Esophagus squamous epithelium (tissue), 5 donors: ENCODE data around the gene ABLIM2. TPM values are rescaled to one million over a fixed set of nuclear protein-coding genes. Genes with fewer than 3 reads are reported as not detected.

Experiments
- DNase-seq: peaks from one replicate; lab custom pipeline; 2025; lab: John Stamatoyannopoulos, UW
- H3K27ac ChIP-seq, 4 donors: fragments of 200-600 bp; sonication (generic); one replicate each; pipeline ENCODE4 v1.5.1; 2016 to 2019; ENCODE audit warnings: mild to moderate bottlenecking in 1 of 4
- H3K27me3 ChIP-seq, 4 donors: fragments of 200-600 bp; sonication (generic); 1 replicate in 3 of 4; 2 replicates in 1 of 4; pipeline versions ENCODE4 v1.5.1 to v1.6.0; 2017 to 2021; ENCODE audit warnings: antibody characterized with exemption in 1 of 4
- H3K36me3 ChIP-seq, 3 donors: fragments of 200-600 bp; sonication (generic); one replicate each; pipeline ENCODE4 v1.5.1; 2016 to 2019
- H3K4me1 ChIP-seq, 3 donors: fragments of 200-600 bp; sonication (generic); one replicate each; pipeline ENCODE4 v1.5.1; 2017 to 2019
- H3K4me3 ChIP-seq, 4 donors: fragments of 200-600 bp; sonication (generic); 1 replicate in 3 of 4; 2 replicates in 1 of 4; pipeline ENCODE4 v1.5.1; 2016 to 2019; ENCODE audit warnings: mild to moderate bottlenecking in 2 of 4, moderate library complexity in 1 of 4
- H3K9me3 ChIP-seq, 3 donors: fragments of 200-600 bp; sonication (generic); one replicate each; pipeline ENCODE4 v1.5.1; 2016 to 2019
- CTCF ChIP-seq, 6 experiments: fragments of 450-650 bp in 4 of 6; fragments of 200-600 bp in 2 of 6; sonication (generic) in 2 of 6; IDR thresholded peaks; one replicate each; pipeline ENCODE4 v1.5.1; 2016 to 2019; ENCODE audit warnings: antibody characterized with exemption in 6 of 6, mild to moderate bottlenecking in 4 of 6, moderate library complexity in 4 of 6
- POLR2A ChIP-seq, 4 donors: fragments of 450-650 bp; IDR thresholded peaks; one replicate each; pipeline ENCODE4 v1.6.1; 2017; ENCODE audit warnings: antibody characterized with exemption in 4 of 4, mild to moderate bottlenecking in 4 of 4, moderate library complexity in 3 of 4
- WGBS, 2 donors: methylation state at CpG; one replicate each; pipeline ENCODE4 v1.1.5; 2018; 5-methylcytosine and 5-hydroxymethylcytosine counted together
- intact Hi-C: fragments of 100-400 bp; cut with DNase I; formaldehyde crosslinking; loops from one replicate; pipeline ENCODE4 v1.15.0; 2022
- total RNA-seq, 4 donors: library from RNA; depleted of rRNA; stranded (reverse); fragments of >200 nt; gene quantifications; one replicate each; pipeline ENCODE4 v1.1.0, GENCODE V29; 2016
- donor health status: DM: yes; HTN: yes; CAD: no.

The ABLIM2 gene
- total RNA-seq, 4 donors from 2014 or later = 13.5 to 26.7 (median 15.7) TPM

GRCh38 chr4:8040607-8041006 is 118.0 kb downstream of the ABLIM2 start:
- TF ChIP-seq POLR2A (IDR thresholded peaks at IDR 0.05) (no peak), CTCF (IDR thresholded peaks at IDR 0.05) (no peak)
- WGBS, 2 donors = 43 to 60% methylated on average over 3 to 6 of the region's 7 CpGs
- Histone ChIP-seq H3K27ac (no peak overlapping the region), H3K36me3 (peaks cover 0 to 19% (median 0%) of the 10 kb centered on the region in 3 donors), H3K4me3 (no peak overlapping the region), H3K4me1 (no peaks in the 10 kb centered on the region), H3K27me3 (no peaks in the 10 kb centered on the region), H3K9me3 (no peaks in the 10 kb centered on the region)
- DNase-seq = no peak
- intact Hi-C loops = no loop called here

- Histone ChIP-seq H3K4me3 (no peak overlapping the region), H3K27ac (no peak overlapping the region), H3K9me3 (no peaks in the 10 kb centered on the region), H3K36me3 (peaks cover 0 to 23% (median 0%) of the 10 kb centered on the region in 3 donors), H3K27me3 (no peaks in the 10 kb centered on the region), H3K4me1 (no peaks in the 10 kb centered on the region)
- intact Hi-C loops = no loop called here
- 76 to 83% methylated on average over 7 of the region's 11 CpGs for WGBS, 2 donors
- TF ChIP-seq POLR2A (IDR thresholded peaks at IDR 0.05) = no peak
- no peak for TF ChIP-seq CTCF (IDR thresholded peaks at IDR 0.05)
- DNase-seq = no peak
These were observed 118.8 kb downstream of the ABLIM2 start for GRCh38 chr4:8039853-8040252.

DNA sequence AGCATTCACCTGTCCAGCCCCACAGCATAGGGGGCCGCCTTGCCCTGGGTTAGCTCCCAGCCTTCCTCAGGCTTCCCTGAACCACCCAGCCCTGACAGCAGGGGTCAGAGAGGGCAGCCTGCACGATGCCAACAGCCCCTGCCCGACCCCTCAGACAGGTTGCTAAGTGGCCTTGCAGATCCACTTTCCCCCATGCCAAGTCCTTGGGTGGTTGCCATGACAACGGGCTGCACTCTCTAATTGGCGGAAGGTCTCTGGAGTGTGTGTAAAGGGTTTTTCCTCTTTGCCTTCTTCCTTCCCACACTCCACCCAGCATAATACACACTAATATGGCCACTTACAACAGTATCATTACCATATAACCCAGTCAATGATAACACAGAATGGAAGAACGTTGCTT is 119.3 kb downstream of the ABLIM2 start:
- no peak for DNase-seq
- intact Hi-C loops = no loop called here
- Histone ChIP-seq H3K27ac (no peak overlapping the region), H3K4me3 (no peak overlapping the region), H3K36me3 (peaks cover 0 to 23% (median 0%) of the 10 kb centered on the region in 3 donors), H3K9me3 (no peaks in the 10 kb centered on the region), H3K4me1 (no peaks in the 10 kb centered on the region), H3K27me3 (no peaks in the 10 kb centered on the region)
- 32 to 33% methylated on average over 5 to 6 of the region's 6 CpGs for WGBS, 2 donors
- TF ChIP-seq POLR2A (IDR thresholded peaks at IDR 0.05) = no peak
- TF ChIP-seq CTCF (IDR thresholded peaks at IDR 0.05) = no peak

GRCh38 chr4:8038719-8039251 is 119.8 kb downstream of the ABLIM2 start:
- WGBS, 2 donors = 59 to 67% methylated on average over 5 to 7 of the region's 7 CpGs
- H3K4me1 ChIP-seq = no peaks in the 10 kb centered on the region

More at GRCh38 chr4:8038719-8039251, 119.8 kb downstream of the ABLIM2 start:
- TF ChIP-seq CTCF (IDR thresholded peaks at IDR 0.05) = no peak
- no peak for TF ChIP-seq POLR2A (IDR thresholded peaks at IDR 0.05)
- Histone ChIP-seq H3K4me3 (no peak overlapping the region), H3K27ac (no peak overlapping the region), H3K9me3 (no peaks in the 10 kb centered on the region), H3K27me3 (no peaks in the 10 kb centered on the region), H3K36me3 (peaks cover 0 to 24% (median 0%) of the 10 kb centered on the region in 3 donors)
- intact Hi-C loops = no loop called here
- no peak for DNase-seq
